Caco-2 (cell line): ENCODE measurements around the gene HSPA8. TPM values are rescaled to one million over a fixed set of nuclear protein-coding genes. Genes with fewer than 3 reads are reported as not detected.

Experiments used
- BruUV-seq: library from RNA; stranded (reverse); fragments of 400-500 nt; replicated peaks from 2 replicates; lab custom pipeline; 2021; lab: Mats Ljungman, UMichigan
- CTCF ChIA-PET: fragments of 300-600 bp; sonication (Branson Sonifier 250); formaldehyde crosslinking; loops from one replicate; lab custom pipeline; 2022; ENCODE audit warnings: antibody characterized with exemption; lab: Charles Lee
- POLR2A ChIA-PET: fragments of 300-600 bp; sonication (Branson Sonifier 250); formaldehyde crosslinking; loops from one replicate; lab custom pipeline; 2022; ENCODE audit warnings: antibody characterized with exemption; lab: Charles Lee
- DNase-seq, 2 experiments: peaks; one replicate each; pipeline versions ENCODE4 v3.0.0 to v3.0.0-alpha.2; 2020 to 2022
- H3K27me3 ChIP-seq: replicated peaks from 2 replicates; pipeline ENCODE4 v1.6.0; 2011; ENCODE audit warnings: low read length; ENCODE audit not compliant: control insufficient read depth, insufficient read depth
- H3K36me3 ChIP-seq: 2 replicates; pipeline ENCODE4 v1.5.1; 2011; ENCODE audit warnings: low read length; ENCODE audit not compliant: control insufficient read depth, insufficient read depth
- H3K4me1 ChIP-seq: fragments of 250-450 bp; sonication (Bioruptor Pico); 2 replicates; pipeline ENCODE4 v1.5.1; 2020; ENCODE audit warnings: mild to moderate bottlenecking
- H3K4me3 ChIP-seq: 2 replicates; pipeline ENCODE4 v1.5.1; 2011; ENCODE audit warnings: low read depth, mild to moderate bottlenecking, control low read depth, low read length
- H3K9me3 ChIP-seq: fragments of 250-450 bp; sonication (Bioruptor Pico); 2 replicates; pipeline ENCODE4 v1.5.1; 2020; ENCODE audit warnings: mild to moderate bottlenecking, moderate library complexity
- H3K27ac Mint-ChIP-seq: one replicate; pipeline ENCODE4 v1.8.0; 2022; ENCODE audit warnings: mixed read lengths; ENCODE audit not compliant: unreplicated experiment
- H3K27me3 Mint-ChIP-seq: one replicate; pipeline ENCODE4 v1.8.0; 2022; ENCODE audit warnings: mixed read lengths; ENCODE audit not compliant: insufficient read depth, unreplicated experiment
- H3K36me3 Mint-ChIP-seq: one replicate; pipeline ENCODE4 v1.8.0; 2022; ENCODE audit warnings: mild to moderate bottlenecking, mixed read lengths; ENCODE audit not compliant: insufficient read depth, unreplicated experiment
- H3K4me1 Mint-ChIP-seq: one replicate; pipeline ENCODE4 v1.8.0; 2022; ENCODE audit warnings: low read depth, mixed read lengths; ENCODE audit not compliant: unreplicated experiment
- H3K4me3 Mint-ChIP-seq: one replicate; pipeline ENCODE4 v1.8.0; 2022; ENCODE audit warnings: mild to moderate bottlenecking, moderate library complexity, mixed read lengths; ENCODE audit not compliant: unreplicated experiment
- H3K9me3 Mint-ChIP-seq: one replicate; pipeline ENCODE4 v1.8.0; 2022; ENCODE audit warnings: mixed read lengths; ENCODE audit not compliant: unreplicated experiment
- CTCF ChIP-seq, 2 experiments: fragments of 200-600 bp in 1 of 2; IDR thresholded peaks; 1 replicate in 1 of 2; 2 replicates in 1 of 2; pipeline versions ENCODE4 v1.5.1 to v1.8.0; 2011 to 2022; ENCODE audit warnings: antibody characterized with exemption in 1 of 2, control low read depth in 1 of 2, inconsistent platforms in 1 of 2, low read depth in 1 of 2, low read length in 1 of 2, mild to moderate bottlenecking in 1 of 2, moderate library complexity in 1 of 2; ENCODE audit not compliant: insufficient read depth in 1 of 2, severe bottlenecking in 1 of 2, unreplicated experiment in 1 of 2
- intact Hi-C: fragments of 100-400 bp; cut with micrococcal nuclease; formaldehyde crosslinking; loops from one replicate; pipeline ENCODE4 v1.10.0; 2022; ENCODE audit not compliant: unreplicated experiment
- total RNA-seq: library from RNA; stranded (reverse); gene quantifications from 2 replicates; pipeline ENCODE4 v1.2.3, GENCODE V29; 2022

HSPA8 gene
- total RNA-seq, 1 experiment from 2014 or later, result 1,923 TPM

GRCh38 chr11:123076484-123076883, 14.5 kb upstream of the HSPA8 start:
- no TSS peak for BruUV-seq
- no peaks in the 10 kb centered on the region for H3K4me1 ChIP-seq
- no peaks in the 10 kb centered on the region for H3K9me3 Mint-ChIP-seq
- H3K4me3 ChIP-seq, result no peak overlapping the region
- ChIA-PET CTCF (no interaction called here), POLR2A (no interaction called here)
- H3K36me3 Mint-ChIP-seq, result no peaks in the 10 kb centered on the region
- H3K4me1 Mint-ChIP-seq, result no peaks in the 10 kb centered on the region
- no peak overlapping the region for H3K27ac Mint-ChIP-seq
- no peak overlapping the region for H3K4me3 Mint-ChIP-seq
- no peaks in the 10 kb centered on the region for H3K9me3 ChIP-seq
- no peak for TF ChIP-seq CTCF (IDR thresholded peaks at IDR 0.05; ENCODE audit: insufficient read depth in 1 of 2, low read depth in 1 of 2, low read length in 1 of 2, severe bottlenecking in 1 of 2, unreplicated experiment in 1 of 2)
- DNase-seq, result peak in 1 of 2 experiments; percentile 1
- no peaks in the 10 kb centered on the region for H3K27me3 Mint-ChIP-seq
- intact Hi-C loops, result no loop called here
- H3K36me3 ChIP-seq, result no peaks in the 10 kb centered on the region; the same call in 1 of the 2 replicates
- no peaks in the 10 kb centered on the region; the same call in 1 of the 2 replicates for H3K27me3 ChIP-seq

- intact Hi-C loops, result no loop called here
- H3K4me1 ChIP-seq, result no peaks in the 10 kb centered on the region
- H3K36me3 ChIP-seq, result no peaks in the 10 kb centered on the region; the same call in 1 of the 2 replicates
- no peaks in the 10 kb centered on the region for H3K4me1 Mint-ChIP-seq
- H3K4me3 ChIP-seq, result no peak overlapping the region
- H3K36me3 Mint-ChIP-seq, result peaks cover 4% of the 10 kb centered on the region
- no peaks in the 10 kb centered on the region; the same call in 1 of the 2 replicates for H3K27me3 ChIP-seq
- H3K9me3 Mint-ChIP-seq, result no peaks in the 10 kb centered on the region
- no peak overlapping the region for H3K27ac Mint-ChIP-seq
- no peaks in the 10 kb centered on the region; the same call in 1 of the 2 replicates for H3K9me3 ChIP-seq
- BruUV-seq, result no TSS peak
- no peak for TF ChIP-seq CTCF (IDR thresholded peaks at IDR 0.05; ENCODE audit: insufficient read depth in 1 of 2, low read depth in 1 of 2, low read length in 1 of 2, severe bottlenecking in 1 of 2, unreplicated experiment in 1 of 2)
- H3K4me3 Mint-ChIP-seq, result no peak overlapping the region
- CTCF ChIA-PET, result no interaction called here
- DNase-seq, result peak in 1 of 2 experiments; percentile 24
- POLR2A ChIA-PET, result no interaction called here
- no peaks in the 10 kb centered on the region for H3K27me3 Mint-ChIP-seq
These were observed 11.6 kb upstream of the HSPA8 start for GRCh38 chr11:123073343-123074057.

- Mint-ChIP-seq H3K9me3 (no peaks in the 10 kb centered on the region), H3K4me3 (no peak overlapping the region), H3K36me3 (peaks cover 6% of the 10 kb centered on the region), H3K4me1 (no peaks in the 10 kb centered on the region), H3K27ac (no peak overlapping the region), H3K27me3 (no peaks in the 10 kb centered on the region)
- no peaks in the 10 kb centered on the region for H3K4me1 ChIP-seq
- ChIA-PET POLR2A (no interaction called here), CTCF (no interaction called here)
- H3K9me3 ChIP-seq, result no peaks in the 10 kb centered on the region; the same call in 1 of the 2 replicates
- BruUV-seq, result no TSS peak
- intact Hi-C loops, result no loop called here
- H3K36me3 ChIP-seq, result no peaks in the 10 kb centered on the region; the same call in 1 of the 2 replicates
- H3K27me3 ChIP-seq, result no peaks in the 10 kb centered on the region; the same call in 1 of the 2 replicates
- TF ChIP-seq CTCF (IDR thresholded peaks at IDR 0.05; ENCODE audit: insufficient read depth in 1 of 2, low read depth in 1 of 2, low read length in 1 of 2, severe bottlenecking in 1 of 2, unreplicated experiment in 1 of 2), result no peak
- H3K4me3 ChIP-seq, result no peak overlapping the region
- DNase-seq, result no peak
These were observed 10.8 kb upstream of the HSPA8 start for GRCh38 chr11:123072762-123073161.
